M059J (cell line): ENCODE data around the gene PROZ. TPM values are rescaled to one million over a fixed set of nuclear protein-coding genes. Genes with fewer than 3 reads are reported as not detected.

Source experiments
- DNase-seq: peaks from one replicate; pipeline ENCODE4 v3.0.0-alpha.2; 2012; ENCODE audit warnings: low read depth
- total RNA-seq: library from RNA; depleted of rRNA; stranded (reverse); fragments of >200 nt; shearing (Covaris generic); gene quantifications from 2 replicates; pipeline ENCODE4 v1.2.3, GENCODE V29; 2014

The PROZ gene
- total RNA-seq, 1 experiment from 2014 or later, result not detected

DNA sequence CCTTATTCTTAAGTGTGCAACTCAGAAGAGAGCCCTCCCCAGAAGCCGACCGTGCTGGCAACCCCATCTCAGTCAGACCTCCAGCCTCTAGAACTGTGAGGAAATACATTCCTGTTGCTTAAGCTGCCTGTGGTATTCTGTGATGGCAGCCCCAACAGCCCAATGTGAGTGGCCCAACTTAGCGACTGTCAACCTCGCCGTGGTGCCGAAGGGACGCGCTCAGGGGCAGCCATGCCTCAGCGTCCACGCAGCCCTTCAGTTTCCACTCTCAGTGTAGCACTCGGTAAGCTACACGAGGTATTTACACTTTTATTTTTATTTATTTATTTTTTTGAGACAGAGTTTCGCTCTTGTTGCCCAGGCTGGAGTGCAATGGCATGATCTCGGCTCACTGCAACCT lies 18.4 kb downstream of the PROZ start:
- no peak for DNase-seq

DNA sequence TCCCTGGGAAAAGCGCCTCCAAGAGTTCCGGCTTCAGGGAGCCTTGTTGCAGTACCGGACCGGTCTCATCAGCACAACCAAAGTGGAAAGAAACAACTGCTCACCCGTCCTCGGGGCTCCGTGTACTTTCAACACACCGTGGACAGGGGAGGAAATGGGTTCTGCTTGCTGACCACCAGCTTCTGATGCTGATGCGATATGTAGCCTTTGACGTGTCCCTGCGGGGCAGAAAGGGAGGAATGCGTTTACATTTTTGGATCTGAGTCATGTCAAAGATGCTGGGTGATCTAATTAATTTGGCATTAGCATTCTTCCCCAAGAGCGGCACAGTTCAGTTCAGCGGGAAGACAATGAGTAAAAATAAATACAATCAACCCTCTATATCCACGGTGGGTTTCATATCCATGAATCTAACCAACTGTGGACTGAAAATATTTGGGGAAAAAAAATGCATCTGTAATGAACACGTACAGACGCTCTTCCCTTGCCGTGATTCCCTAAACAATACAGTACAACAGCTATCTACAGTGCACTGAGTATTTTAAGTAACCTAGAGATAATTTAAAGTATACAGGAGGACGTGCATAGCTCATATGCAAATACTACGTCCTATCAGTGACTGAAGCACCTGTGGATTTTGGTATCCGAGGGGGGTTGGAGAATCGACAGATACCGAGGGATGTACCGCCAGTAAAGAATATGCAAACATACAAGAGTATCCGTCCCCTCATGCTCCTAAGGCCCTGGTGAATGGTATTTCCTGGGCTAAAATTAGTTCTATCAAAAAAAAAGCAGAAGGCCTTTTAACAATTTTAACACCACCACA lies 19.8 kb downstream of the PROZ start:
- peak; percentile 96 for DNase-seq

GRCh38 chr13:113178896-113179167 lies 20.4 kb downstream of the PROZ start:
- DNase-seq, result peak; percentile 23

GRCh38 chr13:113179374-113180230 lies 21.2 kb downstream of the PROZ start:
- no peak for DNase-seq

DNA sequence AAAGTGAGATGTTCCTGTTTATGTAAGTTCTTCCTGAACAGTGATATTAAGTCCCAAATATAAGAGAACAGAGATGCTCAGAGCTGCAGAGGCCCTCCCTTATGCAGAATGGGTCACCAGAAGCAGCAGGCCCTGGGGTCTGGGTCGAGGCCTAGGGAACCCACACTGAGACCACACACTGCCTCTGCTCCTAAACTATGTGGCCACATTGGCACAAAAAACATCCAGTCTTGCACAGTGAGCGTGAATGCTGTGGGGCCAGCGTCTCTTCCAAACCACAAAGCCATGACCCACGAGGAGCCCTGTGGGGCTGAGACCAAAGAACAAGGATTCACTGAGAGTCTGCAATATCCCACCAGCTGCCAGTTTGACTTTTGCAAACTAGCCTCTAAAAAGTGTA lies 23.6 kb downstream of the PROZ start:
- DNase-seq, result peak; percentile 25

- DNase-seq, result no peak
Measured at GRCh38 chr13:113183450-113184129, 25.1 kb downstream of the PROZ start.

DNA sequence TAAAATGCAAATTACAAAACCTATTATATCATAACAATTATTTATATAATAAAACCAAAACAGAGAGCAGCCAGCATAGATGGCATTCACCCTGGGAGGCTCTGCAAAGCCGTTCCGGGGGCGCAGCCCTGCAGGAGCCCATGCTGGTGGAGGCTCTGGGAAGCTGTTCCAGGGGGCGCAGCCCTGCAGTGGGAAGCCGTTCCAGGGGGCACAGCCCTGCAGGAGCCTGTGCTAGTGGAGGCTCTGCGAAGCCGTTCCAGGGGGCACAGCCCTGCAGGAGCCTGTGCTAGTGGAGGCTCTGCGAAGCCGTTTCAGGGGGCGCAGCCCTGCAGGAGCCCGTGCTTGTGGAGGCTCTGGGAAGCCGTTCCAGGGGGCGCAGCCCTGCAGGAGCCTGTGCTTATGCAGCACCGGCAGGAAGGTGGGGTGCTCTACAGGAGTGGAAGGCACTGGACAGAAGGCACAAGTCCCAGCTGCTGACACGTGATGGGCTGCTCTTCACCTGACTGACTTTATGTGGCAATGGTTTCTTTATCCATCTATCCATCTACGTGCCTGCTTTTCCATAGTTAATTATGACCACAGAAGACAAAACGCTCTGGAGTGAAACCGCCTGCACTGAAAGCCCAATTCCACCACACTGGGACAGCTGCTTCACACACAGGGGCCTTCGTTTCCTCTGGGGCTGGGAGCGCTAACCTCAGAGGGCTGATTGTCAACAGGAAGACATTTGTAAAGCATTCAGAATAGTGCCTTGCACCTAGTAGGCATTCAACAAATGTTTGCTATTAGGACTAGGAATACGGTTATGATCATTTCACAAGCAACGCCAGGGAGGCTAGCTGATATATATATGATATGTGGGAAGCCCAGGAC lies 26.4 kb downstream of the PROZ start:
- DNase-seq, result no peak

GRCh38 chr13:113186061-113186900 lies 27.8 kb downstream of the PROZ start:
- DNase-seq, result no peak

DNA sequence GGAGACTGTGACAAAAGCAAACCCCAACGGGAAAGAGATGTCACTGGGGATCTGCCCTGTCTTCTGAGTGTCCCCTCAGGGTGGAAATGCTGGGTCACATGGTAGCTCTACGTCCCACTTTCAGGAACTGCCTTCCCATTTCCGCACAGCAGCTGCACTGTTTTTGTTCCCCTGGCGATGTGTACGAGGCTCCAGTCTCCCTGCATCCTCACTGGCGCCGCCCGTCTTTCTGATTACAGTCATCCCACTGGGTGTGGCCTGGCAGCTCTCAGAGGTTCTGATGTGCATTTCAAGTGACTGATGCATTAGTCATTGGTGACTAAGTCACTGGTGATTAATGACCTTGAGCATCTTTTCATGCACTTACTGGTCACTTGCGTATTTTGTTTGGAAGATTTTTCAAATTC lies 28.8 kb downstream of the PROZ start:
- peak; percentile 99 for DNase-seq

GRCh38 chr13:113187883-113188665 lies 29.6 kb downstream of the PROZ start:
- DNase-seq, result peak; percentile 14

GRCh38 chr13:113190181-113190580 lies 31.7 kb downstream of the PROZ start:
- no peak for DNase-seq

DNA sequence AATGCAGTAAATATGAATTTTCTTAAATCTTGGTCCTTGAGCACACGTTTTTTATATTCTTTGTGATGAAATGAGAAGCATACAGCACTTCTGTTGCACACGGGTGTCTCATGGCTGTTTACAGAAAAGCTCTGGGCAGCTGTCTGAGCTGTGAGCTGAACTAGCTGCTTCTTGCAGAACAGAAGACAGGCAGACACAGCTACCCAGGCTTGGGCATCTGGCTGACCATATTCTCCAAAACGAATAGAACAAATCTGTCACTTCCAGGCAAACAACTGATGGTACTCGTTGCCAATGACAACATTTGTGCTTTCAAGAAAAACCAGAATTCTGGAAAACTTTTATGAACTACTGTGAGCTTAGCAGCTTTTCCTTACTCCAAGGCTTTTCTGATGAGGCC lies 33.8 kb downstream of the PROZ start:
- no peak for DNase-seq

DNA sequence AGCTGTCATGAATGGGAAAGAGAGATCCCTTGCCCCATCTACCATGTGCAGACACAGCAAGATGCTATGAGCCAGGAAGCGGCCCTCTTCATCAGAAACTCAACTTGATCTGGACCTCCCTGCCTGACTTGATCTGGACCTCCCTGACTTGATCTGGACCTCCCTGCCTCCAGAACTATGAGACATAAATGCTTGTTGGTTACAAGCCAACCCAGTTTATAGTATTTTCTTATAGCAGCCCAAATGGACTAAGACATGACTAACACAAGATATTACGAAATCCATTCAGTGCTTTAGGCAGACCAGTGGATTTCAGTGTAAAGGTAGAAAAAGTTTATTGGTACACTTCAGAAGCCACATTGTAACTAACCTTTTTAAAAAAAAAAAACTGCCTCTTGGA lies 34.5 kb downstream of the PROZ start:
- peak; percentile 66 for DNase-seq

GRCh38 chr13:113195360-113195759 lies 36.9 kb downstream of the PROZ start:
- no peak for DNase-seq

DNA sequence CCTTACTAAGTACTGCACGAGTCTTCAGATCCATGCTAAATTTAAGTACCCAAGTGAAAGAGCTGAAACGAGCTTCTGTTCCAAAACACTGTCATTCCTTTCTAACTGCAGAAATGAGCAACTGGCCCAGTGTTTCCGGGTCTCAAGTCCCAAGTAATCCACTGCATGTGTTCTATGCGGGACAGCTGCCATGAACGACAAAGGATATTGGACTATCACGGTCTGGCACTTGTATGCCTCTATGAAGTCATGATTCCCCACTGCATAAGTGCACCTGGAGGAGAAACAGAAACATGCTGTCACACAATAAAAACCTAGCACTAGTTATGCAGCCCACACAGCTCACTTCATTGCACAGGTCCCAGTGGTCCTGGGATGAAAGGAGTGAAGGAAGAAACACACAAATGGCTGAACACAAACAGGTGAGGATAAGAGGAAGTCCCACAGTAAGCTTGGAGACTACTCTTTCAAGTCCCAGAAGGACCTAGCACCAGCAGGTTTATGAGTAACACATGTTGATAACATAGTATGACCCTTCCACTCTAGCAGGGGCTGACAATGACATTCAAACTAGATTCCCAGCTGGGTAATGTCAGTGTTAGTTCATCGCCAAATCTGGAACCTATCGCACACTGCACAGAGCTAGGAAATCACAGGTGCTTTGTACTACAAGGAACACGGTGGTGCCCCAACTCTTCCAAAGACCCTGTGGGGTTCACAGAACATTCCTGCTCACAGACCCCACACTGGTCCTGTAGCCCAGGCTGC lies 38.7 kb downstream of the PROZ start:
- no peak for DNase-seq

- DNase-seq, result no peak
Measured at GRCh38 chr13:113201815-113202214, 43.4 kb downstream of the PROZ start.

GRCh38 chr13:113202912-113203311 lies 44.5 kb downstream of the PROZ start:
- DNase-seq, result no peak

DNA sequence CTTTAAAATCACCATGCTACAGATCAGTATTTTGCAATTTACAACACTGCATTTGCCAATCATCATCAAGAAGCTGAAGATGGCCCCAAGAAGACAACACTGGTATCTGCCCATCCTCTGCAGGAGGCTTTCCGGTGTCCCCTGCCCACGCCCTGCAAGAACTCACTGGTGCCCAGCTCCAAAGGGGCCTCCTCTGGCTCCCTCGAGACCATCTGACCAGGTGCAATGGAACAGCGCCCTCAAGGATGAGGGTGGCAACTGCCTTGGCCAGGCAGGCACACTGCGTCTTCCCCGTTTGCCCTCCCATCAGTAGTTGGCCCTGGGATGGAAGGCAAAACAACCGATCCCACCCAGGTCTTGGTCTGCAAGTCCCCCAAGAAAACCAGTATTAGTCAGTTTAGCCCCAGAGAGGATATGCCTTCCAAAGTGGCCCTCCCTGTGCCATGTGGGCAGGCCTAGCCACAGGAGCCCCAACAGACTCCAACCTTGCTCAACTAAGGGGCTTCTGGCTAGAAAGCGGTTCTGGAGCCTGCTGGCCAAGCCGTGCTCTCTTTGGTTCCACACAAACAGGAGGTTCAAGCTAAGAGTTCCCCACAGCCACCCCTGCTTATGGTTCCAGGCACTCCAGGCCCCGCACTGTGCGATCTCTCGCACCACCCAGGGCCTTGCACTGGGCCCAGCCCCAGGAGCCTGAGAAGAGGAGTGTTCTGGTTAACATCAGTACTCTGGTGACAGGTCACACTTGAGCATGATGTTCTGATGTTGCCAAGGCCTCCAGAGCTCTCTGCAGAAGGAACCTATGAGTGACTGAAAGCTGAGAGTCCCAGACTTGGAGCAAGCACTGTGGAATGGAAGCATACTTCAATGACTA lies 45.3 kb downstream of the PROZ start:
- DNase-seq, result no peak
